GM18526 (cell line): ENCODE measurements around the gene IL36RN.

Experiments used
- POLR2A ChIP-seq: IDR thresholded peaks from 3 replicates; pipeline ENCODE4 v1.6.1; 2011; ENCODE audit not compliant: insufficient read length; ENCODE audit errors: extremely low read depth

Gene IL36RN

GRCh38 chr2:113061896-113062770, 3.1 kb downstream of the IL36RN start:
- TF ChIP-seq POLR2A = no peak

GRCh38 chr2:113064281-113064680, 5.3 kb downstream of the IL36RN start:
- TF ChIP-seq POLR2A = no peak

DNA sequence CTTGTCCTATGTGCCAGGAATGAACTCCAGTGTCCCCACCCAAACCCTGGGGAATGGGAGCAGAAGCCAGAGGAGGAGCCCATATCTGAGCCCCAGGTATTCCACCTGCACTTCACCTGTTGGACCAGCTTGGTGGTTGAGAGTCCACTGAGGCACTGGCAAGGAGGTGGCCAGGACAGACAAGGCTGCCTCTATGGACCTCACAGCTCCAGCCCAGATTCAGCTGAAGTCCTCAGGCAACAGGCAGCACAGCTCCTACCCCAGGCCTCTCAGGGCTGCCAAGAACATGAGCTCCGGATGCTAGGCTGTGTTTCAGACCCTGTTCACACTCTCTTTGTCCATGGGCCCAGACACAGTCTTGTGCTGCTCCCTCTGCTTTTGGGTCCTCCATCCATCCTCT, 5.9 kb downstream of the IL36RN start:
- no peak for TF ChIP-seq POLR2A

GRCh38 chr2:113067681-113068080, 8.7 kb downstream of the IL36RN start, which contains the start of gene IL1F10:
Gene IL1F10 (plus strand): TSS chr2:113067970. CDS start chr2:113072739, 4,769 bp downstream.
- no peak for TF ChIP-seq POLR2A

DNA sequence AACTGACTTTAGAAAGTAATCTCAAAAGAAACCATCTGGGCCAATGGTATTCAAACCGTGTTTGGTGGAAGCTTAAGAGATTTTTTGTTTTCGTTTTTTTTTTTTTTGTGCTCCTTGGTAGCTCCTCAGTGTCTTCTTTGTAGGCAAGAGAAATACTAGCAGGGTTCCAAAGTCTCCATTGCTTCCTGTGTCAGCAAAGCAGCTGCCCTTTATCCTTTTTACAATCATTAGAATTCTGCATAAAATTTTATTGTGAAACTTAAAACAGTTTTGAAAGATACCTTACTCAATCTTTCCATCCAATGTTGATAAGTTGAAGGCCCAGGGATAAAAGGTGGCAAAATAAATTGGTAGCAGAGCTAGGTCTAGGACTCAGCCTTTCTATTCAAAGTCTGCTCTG, 9.3 kb downstream of the IL36RN start:
- no peak for TF ChIP-seq POLR2A

DNA sequence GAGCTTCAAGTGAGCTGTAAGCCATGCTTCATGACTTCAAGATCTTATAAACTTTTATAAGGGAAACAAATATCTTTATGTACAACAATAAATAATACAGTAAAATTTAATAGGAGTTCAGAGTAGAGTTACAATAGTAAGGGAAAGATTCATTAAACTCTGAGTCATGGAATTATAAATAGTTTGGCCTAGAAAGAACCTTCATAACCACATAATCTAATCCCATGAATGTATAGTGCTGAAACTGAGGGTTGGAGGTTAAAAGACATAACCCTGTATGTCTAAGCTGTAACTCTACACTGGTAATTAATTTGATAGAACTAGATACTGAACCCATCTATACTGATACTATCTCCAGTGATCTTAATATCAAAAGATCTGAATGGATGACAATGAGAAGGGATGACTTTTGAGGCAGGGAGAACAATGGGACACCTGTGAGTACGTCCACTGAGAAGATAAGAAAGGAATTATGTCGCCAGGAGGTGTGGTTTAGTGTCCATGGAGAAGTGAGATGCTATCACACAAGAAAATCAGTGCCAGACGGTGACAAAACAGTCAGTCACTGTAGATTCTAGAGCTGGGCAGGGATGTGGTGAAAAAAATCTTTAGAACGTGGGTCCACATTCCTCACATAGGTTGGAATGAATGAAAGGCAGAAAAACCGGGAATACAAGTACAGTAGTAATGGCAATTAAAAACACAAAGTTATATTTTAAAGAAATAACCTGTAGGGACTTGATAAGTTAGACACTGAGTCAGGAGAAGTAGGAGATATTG, 9.9 kb downstream of the IL36RN start:
- TF ChIP-seq POLR2A = no peak

- TF ChIP-seq POLR2A = no peak
Observed at GRCh38 chr2:113069676-113070605, 10.9 kb downstream of the IL36RN start.

DNA sequence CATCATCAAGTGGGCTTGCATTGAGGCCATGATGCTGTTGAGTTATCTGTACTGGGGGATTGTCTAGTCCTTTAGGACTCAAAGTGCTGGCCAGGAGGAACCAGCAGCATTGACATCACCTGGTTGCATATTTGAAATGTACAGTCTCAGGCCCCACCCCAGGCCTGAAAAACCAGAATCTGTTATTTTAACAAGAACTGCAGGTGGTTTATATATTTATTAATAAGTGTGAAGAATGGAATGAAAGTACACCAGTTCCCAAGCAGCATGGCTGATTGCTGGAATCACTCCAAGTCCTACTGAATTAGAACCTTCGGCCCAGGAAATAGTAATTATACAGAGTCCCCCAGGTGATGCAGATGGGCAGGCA, 11.6 kb downstream of the IL36RN start:
- TF ChIP-seq POLR2A = no peak

GRCh38 chr2:113072584-113072983, 13.6 kb downstream of the IL36RN start:
- no peak for TF ChIP-seq POLR2A

- no peak for TF ChIP-seq POLR2A
Observed at GRCh38 chr2:113073325-113073834, 14.4 kb downstream of the IL36RN start.

DNA sequence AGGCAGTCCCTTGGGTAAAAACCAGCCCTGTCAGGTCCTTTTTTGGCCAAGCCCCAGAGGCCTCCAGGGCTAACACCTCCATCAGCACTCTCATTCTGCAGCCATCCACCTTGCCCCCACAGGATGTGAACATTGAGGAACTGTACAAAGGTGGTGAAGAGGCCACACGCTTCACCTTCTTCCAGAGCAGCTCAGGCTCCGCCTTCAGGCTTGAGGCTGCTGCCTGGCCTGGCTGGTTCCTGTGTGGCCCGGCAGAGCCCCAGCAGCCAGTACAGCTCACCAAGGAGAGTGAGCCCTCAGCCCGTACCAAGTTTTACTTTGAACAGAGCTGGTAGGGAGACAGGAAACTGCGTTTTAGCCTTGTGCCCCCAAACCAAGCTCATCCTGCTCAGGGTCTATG, 16.0 kb downstream of the IL36RN start:
- no peak for TF ChIP-seq POLR2A

- no peak for TF ChIP-seq POLR2A
Observed at GRCh38 chr2:113075600-113075999, 16.6 kb downstream of the IL36RN start.

DNA sequence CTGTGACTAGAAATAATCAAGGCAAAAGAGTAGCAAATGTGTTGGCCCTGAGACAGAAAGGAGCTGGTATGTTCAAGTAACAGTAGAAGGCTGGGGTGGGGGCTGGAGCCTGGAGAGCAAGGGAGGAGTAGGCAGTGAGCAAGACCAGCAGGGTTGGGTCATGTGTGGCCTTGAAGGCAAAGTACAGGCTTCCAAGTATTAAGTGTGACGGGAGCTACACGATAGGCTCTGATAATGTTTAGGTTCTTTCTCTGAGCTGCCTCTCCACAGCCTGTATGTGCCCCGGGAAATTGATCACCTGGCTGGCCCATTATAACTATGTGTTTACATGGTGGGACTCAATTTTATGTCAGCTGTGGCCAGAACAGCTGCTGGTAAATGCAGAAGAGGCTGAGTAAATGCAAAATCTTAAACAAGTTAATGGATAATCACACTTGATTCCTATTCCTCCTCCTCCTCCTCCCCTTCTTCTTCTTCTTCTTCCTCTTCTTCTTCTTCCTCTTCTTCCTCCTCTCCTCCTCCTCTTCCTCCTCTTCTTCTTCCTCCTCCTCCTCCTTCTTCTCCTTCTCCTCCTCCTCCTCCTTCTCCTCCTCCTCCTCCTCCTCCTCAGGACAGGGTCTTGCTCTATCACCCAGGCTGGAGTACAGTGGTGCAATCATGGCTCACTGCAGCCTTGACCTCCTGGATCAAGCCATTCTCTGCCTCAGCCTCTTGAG, 18.1 kb downstream of the IL36RN start:
- no peak for TF ChIP-seq POLR2A

DNA sequence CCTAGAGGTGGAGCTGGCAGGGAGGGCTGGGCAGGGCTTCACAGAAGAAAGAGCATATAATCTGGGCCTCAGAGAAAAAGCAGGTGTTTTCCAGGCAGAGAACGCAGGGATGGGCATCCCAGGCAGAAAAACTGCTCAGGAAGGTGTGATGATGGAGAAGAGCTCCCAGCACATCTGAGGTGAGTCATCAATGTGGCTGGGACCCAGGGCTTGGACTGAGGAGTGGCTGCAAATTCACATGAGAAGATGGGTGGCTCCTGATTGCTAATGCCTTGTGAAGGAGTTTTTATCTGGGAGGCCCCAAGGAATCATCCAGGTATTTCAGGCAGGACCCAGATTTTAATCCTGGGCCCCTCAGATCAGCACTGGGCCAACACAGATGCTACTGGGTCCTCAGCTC, 18.9 kb downstream of the IL36RN start:
- TF ChIP-seq POLR2A = no peak
